Measurements from ENCODE around the gene KLF6. TPM values are rescaled to one million over a fixed set of nuclear protein-coding genes. Genes with fewer than 3 reads are reported as not detected.

KLF6 gene
- total and polyA plus RNA-seq, 4 donors: 44.2 to 384 (median 165) TPM

GRCh38 chr10:3787016-3787400, 2.0 kb upstream of the KLF6 start:
- Histone ChIP-seq H3K27ac (ENCODE audit: low read depth in 1 of 2, low read length in 2 of 2) (no peak overlapping the region), H3K4me1 (ENCODE audit: control insufficient read depth in 1 of 2, insufficient read depth in 2 of 2, low read length in 2 of 2) (no peaks in the 10 kb centered on the region), H3K9me3 (ENCODE audit: control insufficient read depth, low read length) (no peaks in the 10 kb centered on the region), H3K36me3 (ENCODE audit: control insufficient read depth in 1 of 2, insufficient read depth in 2 of 2, low read length in 1 of 2) (no peaks in the 10 kb centered on the region), H3K27me3 (ENCODE audit: control insufficient read depth in 1 of 2, insufficient read depth in 2 of 2, low read length in 1 of 2) (no peaks in the 10 kb centered on the region), H3K4me3 (ENCODE audit: low read length in 2 of 2) (no peak overlapping the region)
- intact Hi-C loops (cut with DNase I): loop anchor here (5.0 to 10.0 kb wide), 4 partner anchors 150 to 565 kb away; no protein-coding TSS in a partner anchor
- DNase-seq: no peak
- ATAC-seq (ENCODE audit: low FRiP score): no peak
- WGBS, 2 donors: 83 to 93% methylated on average over 3 of the region's 3 CpGs

DNA sequence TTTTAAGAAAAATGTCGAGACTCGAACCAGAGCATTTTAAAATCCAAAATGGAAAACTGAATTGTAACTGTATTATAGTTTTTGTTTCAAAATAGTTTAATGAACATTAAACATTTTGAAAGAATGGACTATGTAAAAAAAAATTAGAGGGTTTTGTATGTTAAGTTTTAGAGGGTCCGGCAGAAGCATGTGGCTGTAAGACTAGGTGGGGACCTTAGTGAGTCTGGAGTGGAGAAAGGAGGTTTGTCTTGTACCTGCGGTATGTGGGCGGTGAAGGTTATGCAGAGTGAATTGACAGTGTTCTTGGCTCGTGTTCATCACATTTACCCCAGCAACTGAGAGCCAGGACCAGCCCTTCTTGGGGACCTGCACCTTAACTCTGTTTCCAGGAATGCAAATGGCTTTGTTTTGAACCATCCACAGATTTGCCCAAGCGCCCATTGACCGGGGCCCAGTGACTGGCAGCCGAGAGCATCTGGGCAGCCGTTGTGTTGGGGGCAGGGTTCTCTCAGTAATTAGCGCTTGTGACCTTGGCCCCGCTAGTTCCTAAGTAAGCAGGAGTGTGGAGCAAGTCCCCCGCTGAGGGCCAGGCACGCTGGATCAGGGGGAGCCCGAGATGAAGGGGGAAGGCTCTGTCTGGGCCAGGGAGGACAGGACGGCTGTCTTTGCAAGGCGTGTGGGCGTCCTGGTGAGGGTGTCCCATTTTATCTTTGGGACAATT, 1.4 kb upstream of the KLF6 start:
- Histone ChIP-seq H3K4me3 (ENCODE audit: low read length in 2 of 2) (peak overlapping the region; percentile 79 to 92), H3K27ac (ENCODE audit: low read depth in 1 of 2, low read length in 2 of 2) (peak overlapping the region in 1 of 2 donors; percentile 25), H3K4me1 (ENCODE audit: control insufficient read depth in 1 of 2, insufficient read depth in 2 of 2, low read length in 2 of 2) (no peaks in the 10 kb centered on the region), H3K9me3 (ENCODE audit: control insufficient read depth, low read length) (no peaks in the 10 kb centered on the region), H3K27me3 (ENCODE audit: control insufficient read depth in 1 of 2, insufficient read depth in 2 of 2, low read length in 1 of 2) (no peaks in the 10 kb centered on the region), H3K36me3 (ENCODE audit: control insufficient read depth in 1 of 2, insufficient read depth in 2 of 2, low read length in 1 of 2) (peaks cover 0 to 2% of the 10 kb centered on the region in 2 donors)
- DNase-seq (peak in 1 of 2 donors; percentile 76), ATAC-seq (ENCODE audit: low FRiP score) (no peak)
- 88% methylated on average over 18 of the region's 18 CpGs for WGBS, 2 donors
- intact Hi-C loops (cut with DNase I): loop anchor here (5.0 to 10.0 kb wide), 4 partner anchors 151 to 566 kb away; no protein-coding TSS in a partner anchor

DNA sequence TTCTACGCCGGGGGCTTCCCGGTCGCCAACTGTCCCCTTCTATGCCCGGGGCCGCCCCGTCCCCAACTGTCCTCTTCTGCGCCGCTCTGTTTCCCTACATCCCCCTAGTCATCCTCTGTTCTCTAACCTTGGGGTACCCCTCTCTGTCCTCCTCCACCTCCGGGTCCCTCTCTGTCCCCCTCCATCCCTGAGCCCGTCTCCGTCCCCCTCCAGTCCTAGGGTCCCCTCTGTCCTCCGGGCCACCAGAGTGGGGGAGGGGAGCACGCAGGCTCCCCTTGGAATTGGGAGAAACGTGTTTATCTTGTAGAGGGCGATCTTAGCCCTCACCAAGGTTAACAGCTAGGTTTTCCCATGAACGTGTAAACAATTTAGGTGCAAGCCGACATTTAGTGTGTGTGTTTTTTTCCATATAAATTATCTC, 852 bp upstream of the KLF6 start:
- ATAC-seq (ENCODE audit: low FRiP score) (peak; percentile 0), DNase-seq (peak in 1 of 2 donors; percentile 86)
- Histone ChIP-seq H3K36me3 (ENCODE audit: control insufficient read depth in 1 of 2, insufficient read depth in 2 of 2, low read length in 1 of 2) (peaks cover 0 to 6% of the 10 kb centered on the region in 2 donors), H3K27me3 (ENCODE audit: control insufficient read depth in 1 of 2, insufficient read depth in 2 of 2, low read length in 1 of 2) (no peaks in the 10 kb centered on the region), H3K4me1 (ENCODE audit: control insufficient read depth in 1 of 2, insufficient read depth in 2 of 2, low read length in 2 of 2) (no peaks in the 10 kb centered on the region), H3K9me3 (ENCODE audit: control insufficient read depth, low read length) (no peaks in the 10 kb centered on the region), H3K4me3 (ENCODE audit: low read length in 2 of 2) (peak overlapping the region; percentile 79 to 92), H3K27ac (ENCODE audit: low read depth in 1 of 2, low read length in 2 of 2) (peak overlapping the region; percentile 87 to 99)
- WGBS, 2 donors: 0 to 1% methylated on average over 18 of the region's 18 CpGs
- intact Hi-C loops (cut with DNase I): loop anchor here (2.0 to 10.0 kb wide), 6 partner anchors 67 to 566 kb away; no protein-coding TSS in a partner anchor

DNA sequence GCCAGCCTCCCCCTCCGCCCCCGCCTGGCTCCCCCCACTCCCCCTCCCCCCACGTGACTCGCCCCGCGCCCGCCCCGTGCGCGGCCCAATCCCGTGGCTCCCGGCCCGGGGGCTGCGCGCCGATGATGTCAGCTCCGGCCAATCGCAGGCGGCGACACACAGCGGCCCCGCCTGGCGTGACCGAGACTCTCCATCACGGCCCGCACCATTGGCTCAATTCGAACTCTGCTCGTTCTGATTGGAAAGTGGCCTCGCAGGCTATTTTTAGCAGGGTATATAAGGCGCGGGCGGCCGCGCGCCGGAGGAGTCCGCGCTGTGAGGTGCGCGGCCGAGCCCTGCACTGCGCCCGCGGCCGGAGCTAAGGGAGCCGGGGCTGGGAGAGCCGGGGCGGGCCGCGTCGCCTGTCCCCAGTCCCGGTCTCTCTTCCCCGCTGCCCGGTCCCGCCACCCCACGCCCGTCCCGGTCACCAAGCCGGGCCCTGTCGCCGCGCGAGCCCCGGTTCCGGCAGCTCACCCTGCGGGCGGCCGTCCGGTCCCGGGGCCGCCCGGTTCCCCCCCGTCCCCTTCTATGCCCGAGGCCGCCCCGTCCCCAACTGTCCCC, 342 bp upstream of the KLF6 start:
- WGBS, 2 donors: 0 to 1% methylated on average over 53 to 76 of the region's 76 CpGs
- no peaks in the 10 kb centered on the region for H3K9me3 ChIP-seq (ENCODE audit: control insufficient read depth, low read length)
- peak overlapping the region; percentile 79 to 92 for H3K4me3 ChIP-seq (ENCODE audit: low read length in 2 of 2)
- no peaks in the 10 kb centered on the region for H3K27me3 ChIP-seq (ENCODE audit: control insufficient read depth in 1 of 2, insufficient read depth in 2 of 2, low read length in 1 of 2)
- H3K27ac ChIP-seq (ENCODE audit: low read depth in 1 of 2, low read length in 2 of 2): peak overlapping the region; percentile 87 to 99
- peak; percentile 93 for ATAC-seq (ENCODE audit: low FRiP score)
- intact Hi-C loops (cut with DNase I): loop anchor here (2.0 to 10.0 kb wide), 6 partner anchors 67 to 567 kb away; no protein-coding TSS in a partner anchor
- peak; percentile 99 to 100 for DNase-seq
- H3K36me3 ChIP-seq (ENCODE audit: control insufficient read depth in 1 of 2, insufficient read depth in 2 of 2, low read length in 1 of 2): peaks cover 0 to 8% of the 10 kb centered on the region in 2 donors
- H3K4me1 ChIP-seq (ENCODE audit: control insufficient read depth in 1 of 2, insufficient read depth in 2 of 2, low read length in 2 of 2): no peaks in the 10 kb centered on the region

DNA sequence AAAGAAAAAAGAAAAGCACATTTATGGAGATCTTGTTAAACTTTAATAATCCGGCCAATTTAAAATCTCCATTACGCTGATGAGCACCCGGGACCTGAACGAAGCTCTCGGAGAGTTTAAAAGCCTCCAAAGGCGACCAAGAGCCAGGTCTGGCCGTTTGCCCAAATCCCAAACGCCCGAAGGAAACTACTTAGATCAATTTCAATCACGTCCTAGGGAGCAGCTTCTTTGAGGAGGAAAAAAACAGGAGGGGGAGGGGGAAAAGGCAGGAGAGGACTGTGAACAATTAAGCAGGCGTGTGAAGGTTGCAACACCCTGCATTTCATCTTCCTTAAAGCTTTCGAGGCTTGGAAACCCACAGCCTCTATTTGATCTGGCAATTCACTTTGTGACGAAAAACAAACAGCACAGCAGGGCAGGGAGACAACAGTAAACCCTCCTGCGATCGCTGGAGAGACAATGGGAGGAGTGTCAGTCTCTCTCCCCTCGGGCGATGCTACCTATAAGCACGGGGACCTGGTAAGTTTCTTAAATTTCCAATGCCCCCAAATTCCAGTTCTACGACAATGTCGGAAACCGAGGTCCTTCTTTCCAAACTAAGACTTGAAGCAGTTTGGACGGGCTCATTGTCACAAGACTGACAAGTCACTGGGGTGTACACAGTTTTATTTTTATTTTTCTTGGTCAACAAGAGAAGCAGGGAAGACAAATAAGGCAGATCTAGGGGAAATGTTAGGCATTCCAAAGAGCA, 1.2 kb downstream of the KLF6 start:
- intact Hi-C loops (cut with DNase I): loop anchor here (2.0 to 10.0 kb wide), 9 partner anchors 69 to 983 kb away; no protein-coding TSS in a partner anchor
- ATAC-seq (ENCODE audit: low FRiP score) (no peak), DNase-seq (peak; percentile 71 to 83)
- H3K9me3 ChIP-seq (ENCODE audit: control insufficient read depth, low read length): no peaks in the 10 kb centered on the region
- no peaks in the 10 kb centered on the region for H3K27me3 ChIP-seq (ENCODE audit: control insufficient read depth in 1 of 2, insufficient read depth in 2 of 2, low read length in 1 of 2)
- WGBS, 2 donors: 0% methylated on average over 22 of the region's 22 CpGs
- H3K36me3 ChIP-seq (ENCODE audit: control insufficient read depth in 1 of 2, insufficient read depth in 2 of 2, low read length in 1 of 2): peaks cover 0 to 17% of the 10 kb centered on the region in 2 donors
- H3K4me1 ChIP-seq (ENCODE audit: control insufficient read depth in 1 of 2, insufficient read depth in 2 of 2, low read length in 2 of 2): peaks cover 0 to 2% of the 10 kb centered on the region in 2 donors
- peak overlapping the region; percentile 92 to 100 for H3K27ac ChIP-seq (ENCODE audit: low read depth in 1 of 2, low read length in 2 of 2)
- H3K4me3 ChIP-seq (ENCODE audit: low read length in 2 of 2): peak overlapping the region; percentile 80 to 100

DNA sequence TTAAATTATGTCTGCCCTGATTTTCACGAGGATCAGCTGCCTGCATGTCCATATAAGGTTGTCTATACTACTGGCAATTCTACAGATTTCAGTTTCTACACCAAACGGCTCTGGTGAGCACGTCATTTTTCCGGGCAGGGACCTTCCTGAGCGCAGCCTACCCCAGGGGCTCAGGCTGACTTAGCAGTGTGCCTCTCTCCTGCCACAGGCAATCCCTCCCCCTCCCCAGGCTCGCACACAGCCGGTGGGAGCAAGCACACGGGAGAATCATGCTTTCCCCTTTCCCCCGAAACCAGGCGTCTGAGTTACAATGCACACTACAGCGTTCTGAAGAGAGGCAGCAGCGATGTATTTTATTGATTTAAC, 1.7 kb downstream of the KLF6 start:
- Histone ChIP-seq H3K36me3 (ENCODE audit: control insufficient read depth in 1 of 2, insufficient read depth in 2 of 2, low read length in 1 of 2) (peaks cover 0 to 17% of the 10 kb centered on the region in 2 donors), H3K4me3 (ENCODE audit: low read length in 2 of 2) (peak overlapping the region; percentile 80 to 100), H3K4me1 (ENCODE audit: control insufficient read depth in 1 of 2, insufficient read depth in 2 of 2, low read length in 2 of 2) (peaks cover 0 to 2% of the 10 kb centered on the region in 2 donors), H3K27ac (ENCODE audit: low read depth in 1 of 2, low read length in 2 of 2) (peak overlapping the region; percentile 92 to 100), H3K9me3 (ENCODE audit: control insufficient read depth, low read length) (no peaks in the 10 kb centered on the region), H3K27me3 (ENCODE audit: control insufficient read depth in 1 of 2, insufficient read depth in 2 of 2, low read length in 1 of 2) (no peaks in the 10 kb centered on the region)
- DNase-seq: peak; percentile 83 to 88
- peak; percentile 58 for ATAC-seq (ENCODE audit: low FRiP score)
- 0% methylated on average over 11 to 12 of the region's 12 CpGs for WGBS, 2 donors
- intact Hi-C loops (cut with DNase I): loop anchor here (5.0 to 10.0 kb wide), 7 partner anchors 154 to 984 kb away; no protein-coding TSS in a partner anchor

DNA sequence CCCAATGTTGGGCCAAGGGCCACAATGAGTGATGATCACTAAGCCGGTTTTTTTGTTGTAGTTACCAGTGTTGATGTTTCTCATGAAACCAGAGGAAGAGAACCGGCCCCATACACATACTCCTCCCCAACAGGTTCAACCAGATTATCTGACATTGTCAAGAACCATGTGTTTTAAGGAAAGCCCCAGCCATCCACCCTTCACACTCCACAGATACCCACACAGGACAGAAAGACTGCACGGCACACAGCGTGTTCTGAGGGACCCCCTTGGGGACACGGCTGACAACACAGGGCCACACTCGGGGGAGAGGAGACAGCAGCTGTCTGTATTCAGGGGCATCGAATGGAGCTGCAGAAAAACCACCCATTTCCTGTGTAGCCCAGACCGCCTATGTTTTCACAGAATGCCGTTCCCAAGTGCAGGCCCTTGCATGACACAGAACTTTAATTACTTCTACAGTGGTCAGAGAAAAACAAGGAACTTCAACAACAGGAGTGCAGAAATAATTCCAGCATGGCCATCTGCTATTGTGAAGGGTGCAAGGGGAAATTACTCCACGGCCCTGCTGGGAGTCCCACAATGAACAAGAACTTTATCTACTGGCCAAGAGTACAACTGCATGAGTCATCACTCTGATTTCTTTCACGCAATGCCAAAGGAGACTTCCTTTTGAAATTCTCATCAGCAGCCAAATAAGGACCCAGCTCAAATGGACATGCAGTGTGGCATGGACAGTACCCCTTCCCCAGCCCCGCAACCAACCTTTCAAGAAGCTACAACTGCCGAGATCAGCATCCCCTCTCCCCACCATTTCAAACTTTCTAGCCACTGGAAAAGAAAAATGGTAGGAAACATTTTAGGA, 2.3 kb downstream of the KLF6 start:
- Histone ChIP-seq H3K9me3 (ENCODE audit: control insufficient read depth, low read length) (no peaks in the 10 kb centered on the region), H3K4me1 (ENCODE audit: control insufficient read depth in 1 of 2, insufficient read depth in 2 of 2, low read length in 2 of 2) (peaks cover 0 to 2% of the 10 kb centered on the region in 2 donors), H3K27me3 (ENCODE audit: control insufficient read depth in 1 of 2, insufficient read depth in 2 of 2, low read length in 1 of 2) (no peaks in the 10 kb centered on the region), H3K36me3 (ENCODE audit: control insufficient read depth in 1 of 2, insufficient read depth in 2 of 2, low read length in 1 of 2) (peaks cover 0 to 17% of the 10 kb centered on the region in 2 donors), H3K27ac (ENCODE audit: low read depth in 1 of 2, low read length in 2 of 2) (peak overlapping the region; percentile 92 to 100), H3K4me3 (ENCODE audit: low read length in 2 of 2) (peak overlapping the region; percentile 80 to 100)
- 1% methylated on average over 13 of the region's 13 CpGs for WGBS, 2 donors
- DNase-seq (peak; percentile 69 to 82), ATAC-seq (ENCODE audit: low FRiP score) (peak; percentile 67)
- intact Hi-C loops (cut with DNase I): loop anchor here (5.0 to 10.0 kb wide), 7 partner anchors 155 to 985 kb away; no protein-coding TSS in a partner anchor
